Fibroblast of skin of right quadriceps (primary cell): ENCODE results near the gene ZNF394.
"Not testable (repeated sequence)": the region's sequence is repeated elsewhere in the genome, so short reads cannot be mapped to it uniquely, and the experiment has no call there.

Experiments
- DNase-seq: peaks from one replicate; pipeline ENCODE4 v3.0.0-alpha.2; 2013

Gene ZNF394

DNA sequence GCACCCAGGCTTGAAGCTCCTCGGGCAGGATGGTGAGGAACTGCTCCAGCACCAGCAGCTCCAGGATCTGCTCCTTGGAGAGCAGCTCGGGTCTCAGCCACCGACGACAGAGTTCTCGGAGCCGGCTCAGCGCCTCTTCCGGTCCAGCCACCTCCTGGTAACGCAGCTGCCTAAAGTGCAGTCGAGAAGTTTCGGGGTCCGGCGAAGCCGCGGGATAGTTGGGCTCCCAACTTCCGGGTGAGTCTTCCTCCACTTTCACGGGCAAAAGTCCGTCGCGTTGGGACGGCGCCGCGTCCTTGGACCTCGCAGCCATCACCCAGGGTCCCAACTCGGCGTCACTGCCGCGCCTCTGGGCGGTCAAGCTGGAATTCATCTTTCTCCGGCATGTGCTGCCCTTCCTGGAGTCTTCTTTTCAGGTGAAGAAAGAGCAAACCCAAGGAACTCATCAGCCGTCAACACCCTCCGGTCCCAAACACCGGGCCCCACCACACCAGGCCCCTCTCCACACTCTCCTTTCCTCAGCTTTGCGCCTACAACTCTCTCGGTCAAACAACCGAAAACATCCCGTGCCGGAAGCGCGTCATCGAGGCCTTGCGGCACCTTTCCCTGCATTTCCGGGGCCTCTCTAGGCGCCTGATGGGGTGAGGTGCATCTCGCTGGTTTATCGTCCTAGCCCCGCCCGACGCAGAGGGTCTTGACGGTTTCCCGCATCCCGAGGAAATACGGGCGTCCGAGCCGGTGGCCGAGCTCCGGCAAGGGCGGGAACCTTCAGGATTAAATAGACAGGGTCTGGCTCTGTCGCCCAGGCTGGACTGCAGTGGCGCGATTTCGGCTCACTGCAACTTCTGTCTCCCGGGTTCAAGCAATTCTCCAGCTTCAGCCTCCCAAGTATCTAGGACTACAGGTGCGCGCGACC is at the start of gene ZNF394:
Gene ZNF394, minus strand, starts transcription at position 561 of the 916 bp plus-strand sequence. Its CDS starts 188 bp downstream, at position 373.
- DNase-seq: peak; percentile 91

DNA sequence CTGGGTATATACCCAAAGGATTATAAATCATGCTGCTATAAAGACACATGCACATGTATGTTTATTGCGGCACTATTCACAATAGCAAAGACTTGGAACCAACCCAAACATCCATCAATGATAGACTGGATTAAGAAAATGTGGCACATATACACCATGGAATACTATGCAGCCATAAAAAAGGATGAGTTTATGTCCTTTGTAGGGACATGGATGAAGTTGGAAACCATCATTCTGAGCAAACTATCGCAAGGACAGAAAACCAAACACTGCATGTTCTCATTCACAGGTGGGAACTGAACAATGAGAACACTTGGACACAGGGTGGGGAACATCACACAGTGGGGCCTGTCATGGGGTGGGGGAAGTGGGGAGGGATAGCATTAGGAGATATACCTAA is 49.5 kb upstream of the ZNF394 start:
- DNase-seq: not testable (repeated sequence)

DNA sequence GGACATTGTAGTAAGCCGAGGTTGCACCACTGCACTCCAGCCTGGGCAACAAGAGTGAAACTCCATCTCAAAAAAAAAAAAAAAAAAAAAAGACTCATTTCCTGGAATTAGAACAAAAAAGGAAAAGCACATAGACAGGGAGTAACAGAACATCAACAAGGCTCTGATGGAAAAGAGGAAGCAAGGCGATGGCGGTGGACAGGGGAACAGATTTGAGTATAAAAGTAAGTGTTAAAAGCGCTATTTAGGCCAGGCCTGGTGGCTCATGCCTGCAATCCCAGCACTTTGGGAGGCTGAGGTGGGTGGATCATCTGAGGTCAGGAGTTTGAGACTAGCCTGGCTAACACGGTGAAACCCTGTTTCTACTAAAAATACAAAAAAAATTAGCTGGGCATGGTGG is 45.2 kb upstream of the ZNF394 start:
- not testable (repeated sequence) for DNase-seq

DNA sequence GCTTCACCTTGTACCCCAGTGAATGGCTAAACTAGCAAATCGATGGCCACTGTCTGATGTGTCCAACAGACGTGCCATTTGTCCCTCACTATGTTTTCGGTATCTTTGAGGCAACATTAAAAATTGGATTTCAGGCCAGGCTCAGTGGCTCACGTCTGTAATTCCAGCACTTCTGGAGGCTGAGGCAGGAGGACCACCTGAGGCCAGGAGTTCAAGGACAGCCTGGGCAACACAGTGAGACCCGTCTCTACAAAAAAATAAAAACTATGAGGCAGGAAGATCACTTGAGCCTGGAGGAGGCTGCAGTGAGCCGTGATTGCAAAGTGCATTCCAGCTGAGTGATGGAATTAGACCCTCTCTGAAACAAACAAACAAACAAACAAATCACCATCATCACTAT is 43.8 kb upstream of the ZNF394 start:
- DNase-seq: no peak

DNA sequence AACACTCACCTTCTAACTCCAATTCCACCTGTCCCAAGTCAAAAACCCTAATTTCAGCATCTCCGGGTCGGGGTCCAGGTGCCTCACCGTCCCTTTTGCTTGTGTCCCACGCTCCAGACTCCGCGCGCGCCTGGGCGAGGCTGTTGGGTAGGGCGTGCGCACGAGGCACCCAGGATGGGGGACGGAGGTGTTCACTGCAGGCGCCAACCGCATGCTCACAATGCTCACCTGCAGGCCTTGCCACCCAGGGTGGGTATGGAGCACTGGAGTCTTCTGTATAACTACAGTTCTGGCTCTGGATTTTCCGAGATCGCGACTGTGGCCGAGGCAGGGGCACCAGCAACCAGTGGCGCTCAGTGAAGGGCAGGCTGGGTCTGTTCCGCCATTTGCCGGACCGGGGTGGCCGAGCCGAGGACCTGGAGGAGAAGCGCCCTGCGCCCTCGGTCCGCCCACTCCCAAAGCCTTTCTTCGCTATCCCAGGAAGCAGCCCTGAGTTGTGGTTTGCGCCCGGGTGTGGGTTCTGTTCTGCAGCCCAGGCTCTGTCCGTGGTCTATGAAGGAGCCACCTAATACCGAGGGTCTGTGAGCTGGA is 43.1 kb upstream of the ZNF394 start:
- DNase-seq: no peak

DNA sequence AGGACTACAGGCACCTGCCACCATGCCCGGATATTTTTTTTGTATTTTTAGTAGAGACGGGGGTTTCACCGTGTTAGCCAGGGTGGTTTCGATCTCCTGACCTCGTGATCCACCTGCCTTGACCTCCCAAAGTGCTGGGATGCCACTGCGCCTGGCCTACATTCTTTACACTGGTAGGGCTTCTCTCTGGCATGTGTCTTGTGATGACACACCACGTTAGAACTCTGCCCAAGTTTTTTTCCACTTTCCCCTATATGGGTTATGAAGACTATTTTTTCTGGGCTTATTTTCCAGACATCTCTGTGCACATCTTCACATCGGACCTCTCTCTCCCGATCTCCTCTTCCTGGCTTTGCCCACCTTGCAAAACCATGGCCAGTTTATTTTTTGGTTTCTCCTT is 41.1 kb upstream of the ZNF394 start:
- no peak for DNase-seq

DNA sequence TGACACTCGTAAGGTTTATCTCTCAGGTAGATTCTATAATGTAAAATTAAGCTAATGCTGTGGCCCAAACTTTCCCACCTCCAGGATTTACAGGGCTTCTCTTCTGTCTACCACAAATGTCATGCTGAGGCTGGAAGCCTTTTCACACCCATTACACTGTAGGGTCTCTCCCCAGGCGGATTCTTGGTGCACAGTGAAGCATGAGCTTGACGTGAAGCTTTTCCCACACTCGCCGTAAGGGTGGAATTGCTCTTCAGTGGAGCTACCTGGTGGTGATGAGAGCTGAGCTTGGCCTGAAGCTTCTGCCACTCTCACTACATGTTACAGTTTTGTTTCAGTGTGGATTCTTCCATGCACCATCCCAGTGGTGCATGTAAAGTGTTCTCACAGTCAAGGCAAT is 40.5 kb upstream of the ZNF394 start:
- DNase-seq: no peak

DNA sequence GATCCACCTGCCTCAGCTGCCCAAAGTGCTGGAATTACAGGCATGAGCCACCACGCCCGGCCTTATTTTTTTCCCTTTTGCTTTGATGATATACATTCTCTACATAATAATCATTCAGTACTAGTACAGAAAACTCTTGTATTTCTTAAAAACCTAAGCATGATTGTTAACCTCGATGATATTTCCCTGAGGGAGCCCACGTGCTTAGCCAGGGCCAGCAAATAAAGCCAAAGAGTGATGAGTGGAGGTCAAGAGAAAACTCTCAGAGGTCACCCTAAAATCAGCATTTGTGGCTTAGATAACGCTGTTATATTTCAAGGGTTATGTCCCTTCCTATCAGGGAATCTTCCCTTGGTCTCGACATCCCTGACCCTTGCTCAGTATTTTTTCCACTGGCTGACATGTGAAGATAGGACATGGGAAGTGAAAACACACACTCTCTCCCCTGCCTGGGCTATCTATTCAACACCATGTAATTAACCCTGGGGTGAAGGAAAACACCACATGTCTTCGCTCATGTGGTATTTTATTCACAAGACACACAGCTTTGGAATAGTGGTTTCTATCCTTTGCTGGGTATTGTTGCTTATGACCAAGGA is 39.2 kb upstream of the ZNF394 start:
- DNase-seq: no peak

DNA sequence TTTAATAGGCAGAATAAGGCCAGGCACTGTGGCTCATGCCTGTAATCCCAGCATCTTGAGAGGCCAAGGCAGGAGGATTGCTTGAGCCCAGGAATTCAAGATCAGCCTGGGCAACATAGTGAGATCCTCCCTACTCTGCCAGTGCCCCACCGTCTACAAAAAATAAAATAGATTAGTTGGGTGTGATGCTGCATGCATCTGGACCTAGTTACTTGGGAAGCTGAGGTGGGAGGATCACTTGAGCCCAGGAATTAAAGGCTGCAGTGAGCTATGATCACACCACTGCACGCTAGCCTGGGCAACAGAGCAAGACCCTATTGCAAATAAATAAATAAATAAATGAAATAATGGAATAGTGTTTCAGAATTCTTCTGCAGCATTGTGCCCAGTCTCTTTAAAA is 35.6 kb upstream of the ZNF394 start:
- no peak for DNase-seq

DNA sequence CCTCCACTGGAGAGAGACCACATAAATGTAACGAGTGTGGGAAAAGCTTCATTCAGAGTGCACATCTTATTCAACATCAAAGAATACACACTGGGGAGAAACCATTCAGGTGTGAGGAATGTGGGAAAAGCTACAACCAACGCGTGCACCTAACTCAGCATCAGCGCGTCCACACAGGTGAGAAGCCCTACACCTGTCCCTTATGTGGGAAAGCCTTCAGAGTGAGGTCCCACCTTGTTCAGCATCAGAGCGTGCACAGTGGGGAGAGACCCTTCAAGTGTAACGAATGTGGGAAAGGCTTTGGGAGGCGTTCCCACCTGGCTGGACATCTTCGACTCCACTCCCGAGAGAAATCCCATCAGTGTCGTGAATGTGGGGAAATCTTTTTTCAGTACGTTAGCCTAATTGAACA is 31.3 kb upstream of the ZNF394 start:
- DNase-seq: peak; percentile 7

DNA sequence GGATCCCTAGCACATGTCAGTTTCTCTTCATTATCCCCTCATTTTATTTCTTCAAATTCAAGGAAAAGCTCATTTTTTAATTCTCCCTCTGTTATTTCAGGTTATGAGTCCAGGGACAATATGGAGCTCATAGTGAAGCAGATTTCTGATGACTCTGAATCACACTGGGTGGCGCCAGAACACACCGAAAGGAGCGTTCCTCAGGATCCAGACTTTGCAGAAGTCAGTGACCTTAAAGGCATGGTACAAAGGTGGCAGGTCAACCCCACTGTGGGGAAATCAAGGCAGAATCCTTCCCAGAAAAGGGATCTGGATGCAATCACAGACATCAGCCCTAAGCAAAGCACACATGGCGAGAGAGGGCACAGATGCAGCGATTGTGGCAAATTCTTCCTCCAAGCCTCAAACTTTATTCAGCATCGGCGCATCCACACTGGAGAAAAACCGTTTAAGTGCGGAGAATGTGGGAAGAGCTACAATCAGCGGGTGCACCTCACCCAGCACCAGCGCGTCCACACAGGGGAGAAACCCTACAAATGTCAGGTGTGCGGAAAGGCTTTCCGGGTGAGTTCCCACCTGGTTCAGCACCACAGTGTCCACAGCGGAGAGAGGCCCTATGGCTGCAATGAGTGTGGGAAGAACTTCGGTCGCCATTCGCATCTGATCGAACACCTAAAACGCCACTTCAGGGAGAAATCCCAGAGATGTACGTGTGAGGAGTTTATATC is 25.8 kb upstream of the ZNF394 start:
- no peak for DNase-seq

DNA sequence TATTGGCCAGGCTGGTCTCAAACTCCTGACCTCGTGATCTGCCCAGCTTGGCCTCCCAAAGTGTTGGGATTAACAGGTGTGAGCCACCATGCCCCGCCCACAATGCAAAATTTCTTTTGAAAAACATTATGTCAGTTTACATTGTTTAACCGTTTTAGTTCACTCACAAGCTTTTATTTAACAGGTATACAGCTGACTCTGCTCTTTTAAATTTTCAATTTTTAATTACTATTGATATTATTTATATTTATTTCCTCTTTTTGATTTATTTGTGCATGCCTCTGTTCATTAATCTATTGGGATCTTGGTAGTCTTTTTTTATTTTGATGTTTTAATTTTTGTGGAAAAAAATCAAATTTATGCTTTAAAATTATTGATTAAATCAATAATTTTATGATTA is 21.3 kb upstream of the ZNF394 start:
- no peak for DNase-seq

DNA sequence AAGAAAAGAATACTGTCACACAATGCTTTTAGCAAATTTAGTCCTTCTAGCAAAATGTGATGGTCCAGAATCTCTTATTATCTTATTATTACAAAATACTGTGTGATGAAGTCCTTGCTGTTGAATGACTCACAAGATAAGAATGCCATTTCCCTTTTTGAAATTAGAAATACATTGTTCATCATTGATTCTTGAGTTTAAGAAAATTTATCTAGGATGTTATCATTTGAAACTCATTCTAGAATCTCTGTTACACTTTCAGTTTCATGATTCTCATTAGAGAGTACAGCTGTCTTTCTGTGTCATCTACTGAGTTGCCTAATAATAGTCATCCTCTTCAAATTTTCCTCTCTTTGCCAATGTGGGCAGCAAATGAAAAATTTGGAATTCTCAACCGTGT is 14.0 kb upstream of the ZNF394 start:
- DNase-seq: peak; percentile 11

DNA sequence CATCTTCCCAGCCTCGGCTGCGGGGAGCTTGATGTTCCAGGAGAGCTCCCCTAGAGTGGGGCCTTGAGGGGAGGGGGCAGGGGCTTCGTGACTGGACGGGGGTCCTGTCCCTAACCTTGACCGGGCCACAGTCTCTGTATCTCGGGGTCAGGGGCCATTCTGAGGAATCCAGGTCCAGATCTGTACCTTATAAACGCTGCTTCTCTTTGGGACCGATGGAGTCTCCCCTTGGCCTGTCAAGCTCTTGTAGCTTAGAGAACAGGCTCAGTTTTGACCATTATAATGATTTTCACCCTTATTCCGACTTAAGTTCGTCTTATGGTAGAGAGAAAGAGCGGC is 5.2 kb upstream of the ZNF394 start:
- DNase-seq: no peak

DNA sequence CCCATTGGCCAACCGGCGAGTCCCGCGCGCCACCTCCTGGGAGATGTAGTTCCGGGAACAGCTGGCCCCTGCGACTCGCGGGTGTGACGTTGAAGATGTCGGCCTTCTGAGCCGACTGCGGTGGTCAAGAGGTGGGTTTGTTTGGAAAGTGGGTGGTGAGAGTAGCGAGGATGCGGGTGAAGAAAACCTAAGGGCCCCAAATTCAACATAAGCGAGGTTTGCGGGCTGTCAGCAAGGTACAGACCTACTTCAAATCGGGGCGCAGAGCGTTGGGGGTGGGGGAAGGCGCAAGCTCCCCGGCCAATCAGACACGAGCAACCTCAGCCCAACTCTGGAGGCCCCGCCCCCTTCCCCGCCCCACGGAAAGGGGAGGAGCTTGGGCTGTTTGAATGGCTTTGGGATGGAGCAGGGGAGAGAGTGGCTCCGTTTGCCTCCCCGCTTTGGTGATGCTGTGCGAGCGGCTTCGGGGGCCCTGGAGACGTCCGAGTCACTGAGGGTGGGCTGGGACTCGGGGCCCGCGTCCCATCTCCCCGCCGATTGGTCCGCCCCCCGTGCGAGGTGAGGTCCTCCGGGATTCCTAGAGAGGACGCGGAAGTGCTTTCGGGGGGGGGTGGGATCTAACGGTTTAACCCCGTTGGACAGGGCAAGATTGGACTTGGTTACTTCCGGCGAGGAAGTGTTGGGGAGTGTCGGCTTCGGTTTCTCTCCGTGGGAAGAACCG is 4.7 kb upstream of the ZNF394 start, which contains the start of gene ZKSCAN5:
Gene ZKSCAN5, plus strand, starts transcription at position 60 of the 721 bp plus-strand sequence. CDS start 1,383 bp downstream, outside the sequence.
- DNase-seq: peak; percentile 97

DNA sequence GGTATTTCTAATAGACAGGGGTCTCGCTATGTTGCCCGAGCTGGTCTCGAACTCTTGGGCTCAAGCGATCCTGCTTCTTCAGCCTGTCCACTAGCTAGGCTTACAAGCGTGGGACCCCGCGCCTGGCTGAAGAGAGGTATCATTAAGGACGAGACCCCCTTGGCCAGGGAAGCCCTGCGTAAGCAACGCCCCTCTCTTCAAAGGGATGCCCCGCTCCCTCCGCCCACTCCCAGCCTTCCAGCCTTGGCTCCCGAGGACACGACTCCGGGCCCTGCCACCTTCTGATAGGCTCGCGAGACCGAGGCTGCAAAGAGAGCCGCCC is 4.2 kb upstream of the ZNF394 start:
- no peak for DNase-seq

DNA sequence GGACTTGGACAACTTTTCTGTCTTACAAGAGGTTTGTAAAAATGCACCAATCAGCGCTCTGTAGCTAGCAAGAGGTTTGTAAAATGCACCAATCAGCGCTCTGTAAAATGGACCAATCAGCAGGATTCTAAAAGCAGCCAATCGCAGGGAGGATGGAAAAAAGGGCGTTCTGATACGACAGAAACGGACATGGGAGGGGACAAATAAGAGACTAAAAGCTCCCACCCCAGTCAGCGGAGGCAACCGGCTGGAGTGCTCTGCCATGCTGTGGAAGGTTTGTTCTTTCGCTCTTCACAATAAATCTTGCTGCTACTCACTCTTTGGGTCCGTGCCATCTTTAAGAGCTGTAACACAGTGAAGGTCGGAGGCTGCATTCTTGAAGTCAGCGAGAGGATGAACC is 1.2 kb upstream of the ZNF394 start:
- not testable (repeated sequence) for DNase-seq

DNA sequence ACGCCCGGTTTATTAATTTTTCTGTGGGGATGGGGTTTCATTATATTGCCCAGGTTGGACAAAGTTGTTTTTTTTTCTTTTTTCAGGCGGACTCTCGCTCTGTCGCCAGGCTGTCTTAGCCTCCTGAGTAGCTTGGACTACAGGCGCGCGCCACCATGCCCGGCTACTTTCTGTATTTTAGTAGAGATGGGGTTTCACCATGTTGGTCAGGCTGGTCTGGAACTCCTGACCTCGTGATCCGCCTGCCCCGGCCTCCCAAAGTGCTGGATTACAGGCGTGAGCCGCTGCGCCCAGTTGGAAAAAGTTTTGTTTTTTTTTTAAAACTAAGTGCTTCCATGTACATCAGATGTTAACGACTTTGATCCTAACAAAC is 542 bp upstream of the ZNF394 start:
- no peak for DNase-seq

DNA sequence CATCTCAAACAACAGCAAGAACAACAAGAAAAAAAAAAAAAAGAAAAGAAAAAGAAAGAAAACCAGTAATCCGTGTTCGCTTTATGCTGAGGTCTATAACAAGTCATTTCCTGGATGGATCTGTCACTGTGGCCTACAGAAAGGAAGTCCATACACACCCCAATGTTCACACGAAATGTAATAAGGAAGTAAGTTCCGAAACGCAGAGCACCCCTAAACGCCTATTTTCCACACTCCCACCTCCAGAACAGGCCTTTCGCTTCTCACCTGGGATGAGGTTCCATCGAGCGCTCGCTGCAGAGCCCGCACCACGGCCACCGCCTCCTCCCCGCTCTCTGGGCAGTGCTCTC is 735 bp downstream of the ZNF394 start:
- DNase-seq: no peak

DNA sequence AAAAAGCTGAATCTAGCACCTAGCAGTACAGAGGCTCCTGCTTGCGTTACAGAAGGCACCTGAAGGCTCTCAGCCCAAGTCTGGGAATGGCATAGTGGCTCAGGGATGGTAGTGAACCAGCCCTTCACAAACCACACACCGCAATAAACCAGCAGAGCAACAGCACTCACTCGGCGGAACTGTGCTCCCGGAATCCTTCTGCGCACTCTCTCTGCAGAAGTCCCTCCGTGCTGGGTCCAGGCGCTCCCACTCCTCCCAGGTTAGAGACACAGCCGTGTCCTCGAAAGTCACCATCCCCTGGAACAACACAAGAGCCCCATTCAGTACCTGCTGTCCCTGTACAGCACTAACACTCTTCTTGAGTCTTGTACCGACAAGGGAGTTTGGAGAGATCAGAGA is 1.5 kb downstream of the ZNF394 start:
- no peak for DNase-seq

DNA sequence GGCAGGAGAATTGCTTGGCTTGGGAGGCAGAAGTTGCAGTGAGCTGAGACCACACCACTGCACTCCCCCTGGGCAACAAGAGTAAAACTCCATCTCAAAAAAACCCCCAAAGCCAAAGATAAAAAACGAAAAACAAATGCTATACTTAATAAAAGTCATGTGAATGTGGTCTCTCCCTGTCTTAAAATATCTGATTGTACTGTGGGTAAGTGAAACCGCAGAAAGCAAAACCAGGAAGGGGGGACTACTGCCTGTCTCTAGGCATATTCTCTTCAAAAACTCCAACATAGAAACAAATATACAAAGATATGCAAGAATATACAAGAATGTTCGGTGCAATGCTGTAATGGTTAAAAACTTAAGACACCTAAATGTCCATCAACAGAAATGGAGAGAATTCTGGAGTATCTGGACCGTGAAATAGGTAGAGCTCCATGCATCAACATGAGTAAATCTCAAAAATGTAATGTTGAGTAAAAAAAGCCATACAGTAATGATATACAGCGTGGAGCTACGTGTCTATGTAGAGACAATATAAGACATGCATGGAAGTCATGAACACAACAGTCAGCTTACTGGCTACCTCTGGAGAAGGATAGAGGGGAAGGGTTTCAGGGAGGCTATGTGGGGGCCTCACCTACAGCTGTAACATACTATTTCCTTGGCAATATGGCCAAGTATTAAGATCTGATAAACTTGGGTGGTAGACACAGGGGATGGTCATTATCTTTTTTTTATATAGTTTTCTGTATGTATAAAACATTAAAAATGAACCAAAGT is 2.1 kb downstream of the ZNF394 start:
- no peak for DNase-seq

DNA sequence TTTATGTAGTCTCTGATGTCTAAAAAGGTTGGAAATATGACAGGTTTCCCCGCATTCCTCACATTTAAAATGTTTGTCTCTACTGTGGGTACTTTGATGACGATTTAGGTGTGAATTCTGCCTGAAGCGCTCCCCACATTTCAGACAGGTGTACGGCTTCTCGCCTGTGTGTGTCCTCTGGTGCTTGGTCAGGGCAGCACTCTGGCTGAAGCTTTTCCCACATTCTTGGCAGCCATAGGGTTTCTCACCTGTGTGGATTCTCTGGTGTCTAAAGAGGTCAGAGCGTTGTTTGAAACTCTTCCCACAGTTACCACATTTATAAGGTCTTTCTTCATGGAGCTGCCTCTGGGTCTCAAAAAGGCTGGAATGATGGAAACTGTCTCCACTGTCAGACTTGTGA is 6.3 kb downstream of the ZNF394 start:
- no peak for DNase-seq
